T47D (cell line): ENCODE results near the gene LYPD6B.

ENCODE experiments used
- DNase-seq, 2 experiments: peaks; one replicate each; pipeline versions ENCODE4 v3.0.0 to v3.0.0-alpha.2; 2011 to 2012; ENCODE audit warnings: low read depth in 1 of 2, low spot score in 1 of 2
- JUND ChIP-seq: IDR thresholded peaks from 2 replicates; pipeline ENCODE4 v1.6.1; 2012; ENCODE audit warnings: low read depth
- in situ Hi-C: cut with HindIII; loops from 2 replicates; pipeline ENCODE4 v1.10.0; 2016; ENCODE audit warnings: low sequenced_read_pairs, low pct_unique_long_range_greater_than_20kb

Gene LYPD6B

DNA sequence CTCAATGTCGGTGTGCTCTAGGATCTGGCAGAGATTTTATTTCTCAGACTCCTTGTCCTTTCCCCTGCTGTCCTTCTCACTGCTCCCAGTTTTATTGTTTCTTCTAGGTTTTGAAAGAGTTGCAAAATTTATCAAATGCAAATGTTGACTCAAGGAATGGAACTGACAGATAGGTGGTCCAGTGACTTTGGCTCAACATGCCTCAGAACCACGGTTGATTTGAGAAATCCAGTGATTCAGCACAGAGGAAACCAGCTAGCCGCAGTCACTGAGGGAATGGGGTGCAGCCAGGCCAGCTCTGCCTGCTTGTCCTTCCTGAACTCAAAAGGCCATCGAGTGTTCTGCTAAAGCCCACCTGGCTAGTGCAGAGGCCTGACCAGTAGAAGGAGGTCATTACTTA, 166.2 kb downstream of the LYPD6B start:
- in situ Hi-C loops: no loop called here
- no peak for TF ChIP-seq JUND
- no peak for DNase-seq

DNA sequence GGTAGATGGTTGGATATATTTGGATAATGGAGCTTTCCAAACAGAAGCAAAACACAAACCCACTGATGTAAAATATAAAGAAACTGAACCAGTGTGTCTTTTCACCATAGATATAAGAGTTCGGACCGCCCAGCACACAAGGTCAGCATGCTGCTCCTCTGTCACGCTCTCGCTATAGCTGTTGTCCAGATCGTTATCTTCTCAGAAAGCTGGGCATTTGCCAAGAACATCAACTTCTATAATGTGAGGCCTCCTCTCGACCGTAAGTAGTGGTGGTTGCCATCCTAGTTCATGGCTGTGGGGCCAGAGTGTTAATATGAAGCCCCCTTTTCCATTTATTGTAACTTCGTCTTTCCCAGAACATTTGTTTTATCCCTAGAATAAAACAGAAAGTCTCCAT, 166.6 kb downstream of the LYPD6B start:
- in situ Hi-C loops: no loop called here

DNA sequence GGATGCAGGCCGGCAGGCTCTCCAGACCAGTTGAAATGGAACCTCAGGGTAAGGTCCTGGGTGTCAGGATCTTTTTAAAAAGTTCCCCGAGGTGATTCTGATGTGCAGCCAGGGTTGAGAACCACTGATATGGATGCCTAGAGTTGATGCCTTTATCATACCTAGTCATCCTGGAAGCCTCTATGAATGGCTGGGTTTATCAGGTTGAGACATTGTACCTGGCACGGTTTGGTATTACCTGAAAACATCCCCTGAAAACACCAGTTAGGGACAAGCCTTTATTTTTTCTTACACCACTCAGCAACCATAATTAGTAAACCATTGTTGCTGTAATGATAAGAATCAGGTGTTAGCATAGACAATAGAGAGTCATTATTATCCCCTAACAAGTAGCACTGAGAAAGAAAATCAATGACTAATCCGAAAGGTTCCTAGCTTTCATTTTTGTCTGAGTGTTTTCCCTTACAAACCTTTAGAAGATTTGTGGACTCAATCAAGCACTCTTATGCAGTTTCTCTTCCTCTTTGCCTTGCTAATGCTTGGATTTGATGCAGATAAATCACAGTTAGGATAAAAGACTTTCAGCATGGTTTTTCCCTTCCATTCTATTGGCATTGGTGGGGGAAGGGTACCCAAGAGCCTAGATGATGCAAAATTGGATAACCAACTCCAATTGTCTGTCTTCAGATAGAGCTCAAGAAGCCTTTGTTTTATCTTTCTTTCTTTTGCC, 175.4 kb downstream of the LYPD6B start:
- TF ChIP-seq JUND: no peak
- no peak for DNase-seq
- in situ Hi-C loops: no loop called here

More for the DNA sequence above, 166.6 kb downstream of the LYPD6B start:
- no peak for TF ChIP-seq JUND
- DNase-seq: no peak

DNA sequence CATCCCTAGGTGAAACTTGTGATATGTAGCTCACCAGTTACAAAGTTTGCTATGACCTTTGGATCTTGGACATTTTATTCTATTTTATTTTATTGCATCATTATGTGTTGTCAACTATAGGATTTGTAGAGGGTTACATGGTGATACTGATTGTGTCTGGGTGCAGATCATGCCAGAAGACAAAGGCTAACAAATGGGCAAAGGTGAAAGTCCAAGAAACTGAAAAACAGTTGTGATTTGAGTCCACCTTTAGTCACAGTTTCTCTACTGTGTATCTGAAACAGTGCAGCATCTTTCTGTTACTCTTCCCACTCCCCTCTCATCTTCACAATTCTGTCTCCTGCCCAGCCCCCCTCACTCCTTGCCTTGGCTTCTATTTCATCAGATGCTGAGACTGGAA, 180.0 kb downstream of the LYPD6B start:
- in situ Hi-C loops: no loop called here
- DNase-seq: no peak
- no peak for TF ChIP-seq JUND

DNA sequence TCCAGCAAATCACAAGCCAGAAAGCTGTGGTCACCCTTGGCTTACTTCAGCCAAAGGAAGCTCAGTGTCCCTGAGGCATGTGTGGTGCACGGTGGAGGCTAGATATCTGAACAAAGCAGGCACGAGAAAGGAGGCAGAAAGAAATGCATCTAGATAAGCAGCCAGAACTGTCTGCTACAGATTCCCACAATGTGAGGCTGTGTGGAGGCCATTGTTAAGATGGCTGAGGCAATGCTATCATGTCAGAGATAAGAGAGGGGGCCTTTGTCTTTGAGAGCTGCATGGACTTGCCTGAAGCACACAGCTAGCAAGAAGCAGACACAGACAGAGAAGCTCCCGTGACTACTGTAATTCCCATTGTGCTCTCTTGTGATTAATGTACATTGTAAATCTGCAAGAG, 181.4 kb downstream of the LYPD6B start:
- in situ Hi-C loops: no loop called here
- no peak for TF ChIP-seq JUND
- DNase-seq: no peak

DNA sequence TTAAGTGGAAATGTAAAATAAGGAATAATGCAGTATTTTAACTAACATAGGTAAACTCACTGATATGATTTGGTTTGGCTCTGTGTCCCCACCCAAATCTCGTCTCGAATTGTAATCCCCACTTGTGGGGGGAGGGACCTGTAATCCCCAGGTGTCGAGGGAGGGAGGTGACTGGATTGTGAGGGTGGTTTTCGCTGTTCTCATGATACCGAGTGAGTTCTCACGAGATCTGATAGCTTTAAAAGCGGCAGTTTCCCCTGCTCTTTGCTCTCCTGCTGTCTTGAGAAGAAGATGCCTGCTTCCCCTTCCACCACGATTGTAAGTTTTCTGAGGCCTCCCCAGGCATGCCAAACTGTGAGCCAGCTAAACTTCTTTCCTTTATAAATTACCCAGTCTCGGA, 182.5 kb downstream of the LYPD6B start:
- no peak for DNase-seq
- TF ChIP-seq JUND: no peak
- in situ Hi-C loops: no loop called here

DNA sequence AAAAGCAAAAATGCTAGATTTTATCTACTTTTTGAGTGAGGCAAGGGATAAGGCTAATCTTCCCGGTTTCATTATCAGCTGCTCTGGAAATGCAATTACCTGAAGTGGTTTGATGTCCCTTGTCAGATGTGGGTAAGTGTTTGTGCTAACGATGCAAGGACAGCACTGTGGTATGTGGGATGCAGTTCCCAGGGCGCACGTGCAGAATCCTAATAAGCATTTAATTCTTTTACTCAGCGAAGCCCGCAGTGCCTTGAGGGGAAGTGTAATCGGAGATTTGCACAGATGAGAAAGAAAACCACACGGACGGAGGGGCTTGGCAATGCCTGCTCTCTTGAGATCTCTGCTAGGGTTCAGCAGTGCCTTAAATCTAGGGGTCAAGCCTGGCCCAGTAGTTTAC, 183.4 kb downstream of the LYPD6B start:
- no peak for TF ChIP-seq JUND
- in situ Hi-C loops: no loop called here
- DNase-seq: no peak

DNA sequence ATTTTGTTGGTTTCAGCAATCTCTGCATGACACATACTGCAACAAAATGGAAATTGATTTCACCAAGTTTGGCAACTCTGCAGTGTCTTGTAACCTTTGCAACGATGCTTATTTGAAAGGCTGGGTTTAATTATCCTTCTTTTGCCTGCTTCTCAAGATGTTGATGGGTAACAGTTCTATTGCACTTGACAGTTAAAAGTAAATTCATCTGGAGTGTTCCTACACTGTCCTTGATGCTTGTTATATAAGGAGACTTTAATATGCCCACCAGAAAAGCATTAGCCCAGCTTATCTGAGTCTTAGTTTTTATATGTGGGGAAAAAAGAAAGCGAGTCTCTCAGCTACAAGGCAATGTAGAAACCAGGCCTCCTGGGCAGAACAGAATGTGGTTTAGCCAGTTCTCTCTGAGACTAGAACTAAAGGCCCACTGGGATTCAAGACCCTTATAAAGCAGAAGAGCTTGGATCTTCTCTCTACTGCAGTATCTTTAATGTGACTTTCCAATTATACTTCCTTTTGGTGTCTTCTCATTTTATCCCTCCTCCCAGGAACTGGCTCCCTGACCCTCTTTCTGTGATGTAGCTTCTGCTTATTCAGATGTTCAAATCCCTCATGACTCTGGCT, 185.1 kb downstream of the LYPD6B start:
- TF ChIP-seq JUND: no peak
- no peak for DNase-seq

DNA sequence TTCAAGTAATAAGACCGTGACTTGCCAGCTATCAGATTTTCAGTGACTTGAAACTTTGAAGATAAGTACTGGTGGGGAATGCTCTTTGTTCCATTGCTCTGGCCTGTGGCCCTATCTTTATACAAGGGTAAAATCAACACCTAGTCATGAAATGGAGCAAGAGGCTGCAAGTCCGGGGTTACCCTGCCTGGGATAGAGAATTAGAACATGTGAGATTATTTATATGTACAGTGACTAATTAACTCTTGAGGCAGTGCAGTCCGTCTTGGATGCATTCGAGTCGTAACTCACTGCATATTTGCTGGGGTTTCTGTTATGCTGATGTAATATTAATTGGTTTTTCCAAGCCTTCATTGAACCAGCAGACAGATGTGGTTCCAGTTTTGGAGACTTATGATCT, 186.0 kb downstream of the LYPD6B start:
- in situ Hi-C loops: no loop called here
- TF ChIP-seq JUND: no peak
- no peak for DNase-seq

More for the DNA sequence above, 185.1 kb downstream of the LYPD6B start:
- in situ Hi-C loops: no loop called here

DNA sequence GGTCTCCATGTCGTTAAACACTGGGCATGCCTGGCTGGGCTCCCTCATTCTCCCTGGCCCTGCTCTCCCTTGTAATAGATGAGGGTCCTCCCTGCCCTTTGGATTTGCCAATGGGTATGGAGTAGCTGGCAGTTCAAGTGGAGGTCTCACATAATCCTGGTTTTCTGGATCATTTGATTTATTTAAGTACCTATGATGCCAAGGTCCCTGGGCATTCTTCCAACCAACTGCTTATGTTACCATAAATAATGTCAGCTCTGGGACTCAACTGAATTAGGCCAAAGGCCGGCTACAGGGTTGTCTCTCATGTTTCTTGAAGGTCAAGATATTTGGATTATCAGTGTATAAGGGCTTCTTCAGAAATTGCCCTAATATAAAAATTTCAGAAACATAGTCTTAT, 186.9 kb downstream of the LYPD6B start:
- DNase-seq: no peak
- in situ Hi-C loops: no loop called here
- no peak for TF ChIP-seq JUND

DNA sequence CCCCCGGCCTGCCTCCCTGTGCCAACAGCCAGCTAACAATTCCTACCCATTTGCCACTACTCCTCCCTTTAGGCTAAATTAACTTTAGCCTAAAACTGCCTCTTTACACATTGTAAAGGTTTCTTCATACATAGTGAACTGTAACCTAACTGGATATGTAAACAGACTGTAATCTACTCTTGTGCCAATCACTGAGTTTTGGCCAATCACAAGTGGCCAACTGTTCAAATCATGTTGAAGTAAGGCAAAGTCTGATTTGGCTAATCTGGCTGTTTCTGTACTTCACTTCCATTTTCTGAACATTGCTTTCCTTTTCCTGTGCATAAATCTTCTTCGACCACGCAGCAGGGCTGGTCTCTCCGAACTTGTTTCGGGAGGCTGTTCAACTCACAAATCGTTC, 188.3 kb downstream of the LYPD6B start:
- no peak for TF ChIP-seq JUND
- in situ Hi-C loops: no loop called here
- no peak for DNase-seq

DNA sequence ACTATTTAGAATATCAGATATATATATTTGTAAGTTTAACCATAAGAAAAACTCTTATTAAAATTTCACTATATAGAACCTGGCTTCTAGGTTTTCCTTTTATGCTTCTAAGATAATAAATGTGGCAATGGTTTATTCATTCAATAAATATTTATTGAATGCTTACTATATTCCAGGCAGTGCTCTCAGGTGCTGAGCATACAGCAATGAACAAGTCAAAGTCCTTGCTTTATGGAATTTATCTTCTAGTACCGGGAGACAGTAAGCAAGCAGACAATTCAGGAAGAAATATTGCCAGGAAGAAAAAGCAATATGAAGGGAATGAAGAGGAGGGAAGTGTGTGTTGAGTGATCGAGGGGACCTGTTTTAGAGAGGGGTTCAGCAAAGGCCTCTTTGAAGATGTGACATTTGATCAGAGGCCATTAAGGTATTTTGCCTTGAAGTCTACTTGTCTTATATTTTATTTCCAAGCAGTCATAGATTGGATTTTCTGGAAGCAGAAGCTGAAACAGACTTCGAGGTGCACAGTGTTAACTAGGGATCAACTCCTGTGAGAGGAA, 197.4 kb downstream of the LYPD6B start:
- in situ Hi-C loops: no loop called here
- DNase-seq: no peak
- no peak for TF ChIP-seq JUND

DNA sequence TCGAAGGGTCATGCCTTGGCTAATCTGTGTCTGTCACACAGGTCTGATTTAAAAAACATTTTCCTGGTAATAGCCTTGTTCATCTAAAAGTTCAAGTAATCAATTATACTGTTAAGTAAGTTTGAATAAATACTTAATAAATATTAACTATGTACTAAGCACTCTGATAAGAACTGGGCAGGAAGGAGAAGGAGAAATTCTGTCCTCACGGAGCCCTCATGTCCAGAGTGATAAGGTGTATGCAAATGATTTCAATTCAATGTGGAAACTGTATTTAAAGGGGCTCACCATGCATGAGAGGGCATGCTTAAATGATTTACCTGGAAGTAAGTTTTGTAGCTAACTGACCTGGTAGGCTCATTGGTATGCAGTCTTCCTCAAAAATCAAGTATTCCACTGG, 197.9 kb downstream of the LYPD6B start:
- no peak for DNase-seq
- TF ChIP-seq JUND: no peak
- in situ Hi-C loops: no loop called here
